Measurements from ENCODE around the gene RBMS1.

- TF ChIP-seq CTCF (conservative IDR thresholded peaks at IDR 0.05; ENCODE audit: low read depth, low read length) (no peak), RAD21 (IDR thresholded peaks at IDR 0.05; ENCODE audit: low read length) (no peak), POLR2A (IDR thresholded peaks at IDR 0.05; ENCODE audit: low read depth, low read length) (no peak), MXI1 (IDR thresholded peaks at IDR 0.05; ENCODE audit: borderline replicate concordance, low read depth, low read length) (no peak)
Observed at GRCh38 chr2:160368988-160369930, 124.3 kb downstream of the RBMS1 start.

Data from IMR-90 (cell line).